Right lobe of liver (tissue), 4 donors: ENCODE data around the gene C12orf42.

Experiments
- POLR2A ChIP-seq: fragments of 450-650 bp; IDR thresholded peaks from one replicate; pipeline ENCODE4 v1.6.1; 2017; ENCODE audit warnings: antibody characterized with exemption, mild to moderate bottlenecking
- TF ChIP-seq, protein P1 (sequence below), 4 donors: fragments of 200-600 bp in 3 of 4; fragments of 450-650 bp in 1 of 4; IDR thresholded peaks; one replicate each; pipeline versions ENCODE4 v1.5.1 to v1.8.0; 2016 to 2022; ENCODE audit warnings: antibody characterized with exemption in 4 of 4, mild to moderate bottlenecking in 2 of 4
- donor health status: DM: no; HTN: no; CAD: no.
- donor health status: DM: no; HTN: no; CAD: no.
- donor health status: DM: no; HTN: yes; CAD: no.

DNA sequence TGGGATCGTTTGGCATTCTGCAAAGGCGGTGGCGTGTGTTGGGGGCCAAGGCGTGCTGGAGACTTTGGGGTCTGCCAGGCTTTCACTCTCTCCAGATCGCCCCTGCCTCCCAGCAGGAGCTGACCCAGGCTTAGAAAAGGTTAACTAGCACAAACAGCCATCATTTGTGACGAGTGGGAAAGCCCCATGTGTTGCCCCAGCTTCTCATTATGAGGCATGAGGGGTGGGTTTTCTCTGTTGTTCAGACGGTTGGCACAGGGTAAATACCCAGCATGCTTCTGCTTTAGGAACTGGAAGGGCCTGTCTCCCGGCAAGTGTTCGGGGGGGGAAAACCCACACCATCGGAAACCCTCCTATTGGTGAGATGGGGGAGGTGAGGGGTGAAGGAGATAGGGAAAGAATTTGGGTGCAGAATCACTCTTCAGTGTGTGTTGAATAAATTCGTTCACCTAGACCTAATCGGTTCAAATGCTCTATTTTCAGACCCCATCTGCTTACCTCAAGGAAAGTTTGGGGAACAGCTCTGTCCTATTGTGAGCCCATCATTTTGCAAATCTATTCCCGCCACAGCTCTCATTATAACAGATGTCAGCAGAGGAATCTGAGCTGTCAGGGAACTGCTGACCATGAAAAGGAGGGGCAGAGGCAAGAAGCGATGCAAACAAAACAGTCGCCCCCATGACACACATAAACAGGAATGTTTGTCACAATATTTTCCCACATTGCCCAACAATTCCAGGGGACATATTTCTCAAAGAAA, 34.7 kb upstream of the C12orf42 start:
- TF ChIP-seq, protein P1, sequence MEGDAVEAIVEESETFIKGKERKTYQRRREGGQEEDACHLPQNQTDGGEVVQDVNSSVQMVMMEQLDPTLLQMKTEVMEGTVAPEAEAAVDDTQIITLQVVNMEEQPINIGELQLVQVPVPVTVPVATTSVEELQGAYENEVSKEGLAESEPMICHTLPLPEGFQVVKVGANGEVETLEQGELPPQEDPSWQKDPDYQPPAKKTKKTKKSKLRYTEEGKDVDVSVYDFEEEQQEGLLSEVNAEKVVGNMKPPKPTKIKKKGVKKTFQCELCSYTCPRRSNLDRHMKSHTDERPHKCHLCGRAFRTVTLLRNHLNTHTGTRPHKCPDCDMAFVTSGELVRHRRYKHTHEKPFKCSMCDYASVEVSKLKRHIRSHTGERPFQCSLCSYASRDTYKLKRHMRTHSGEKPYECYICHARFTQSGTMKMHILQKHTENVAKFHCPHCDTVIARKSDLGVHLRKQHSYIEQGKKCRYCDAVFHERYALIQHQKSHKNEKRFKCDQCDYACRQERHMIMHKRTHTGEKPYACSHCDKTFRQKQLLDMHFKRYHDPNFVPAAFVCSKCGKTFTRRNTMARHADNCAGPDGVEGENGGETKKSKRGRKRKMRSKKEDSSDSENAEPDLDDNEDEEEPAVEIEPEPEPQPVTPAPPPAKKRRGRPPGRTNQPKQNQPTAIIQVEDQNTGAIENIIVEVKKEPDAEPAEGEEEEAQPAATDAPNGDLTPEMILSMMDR (IDR thresholded peaks at IDR 0.05), result no peak
- no peak for TF ChIP-seq POLR2A
